ENCODE results near the gene SLX4IP.

DNA sequence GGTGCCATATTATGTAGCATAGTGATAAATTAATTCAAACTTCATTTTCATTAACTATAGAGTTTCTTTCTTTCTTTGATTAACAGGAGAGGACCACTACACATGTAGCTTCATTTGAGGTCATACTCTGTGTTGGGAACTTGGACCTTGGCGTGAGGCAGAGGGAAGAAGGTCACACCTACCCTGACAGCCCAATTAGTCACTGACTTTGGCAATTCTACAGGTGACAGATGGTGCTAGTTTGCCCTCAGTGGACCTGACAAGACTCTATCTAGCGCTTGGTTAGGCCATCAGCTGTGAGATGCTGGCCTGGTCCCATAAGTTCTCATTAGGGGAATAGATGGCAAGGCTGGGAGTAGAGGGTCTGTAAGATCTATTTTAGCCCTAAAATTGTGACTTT, 14.2 kb downstream of the SLX4IP start:
- TF ChIP-seq POLR2A (IDR thresholded peaks at IDR 0.05; ENCODE audit: insufficient read depth in 1 of 2, low read depth in 2 of 2, low read length in 2 of 2) (no peak), ZNF790 (CRISPR knock-in tag; IDR thresholded peaks at IDR 0.05; ENCODE audit: borderline replicate concordance) (no peak), RBM39 (IDR thresholded peaks at IDR 0.05; ENCODE audit: low read depth, low read length, poor library complexity, severe bottlenecking) (no peak)
- TF ChIP-seq, protein P1, sequence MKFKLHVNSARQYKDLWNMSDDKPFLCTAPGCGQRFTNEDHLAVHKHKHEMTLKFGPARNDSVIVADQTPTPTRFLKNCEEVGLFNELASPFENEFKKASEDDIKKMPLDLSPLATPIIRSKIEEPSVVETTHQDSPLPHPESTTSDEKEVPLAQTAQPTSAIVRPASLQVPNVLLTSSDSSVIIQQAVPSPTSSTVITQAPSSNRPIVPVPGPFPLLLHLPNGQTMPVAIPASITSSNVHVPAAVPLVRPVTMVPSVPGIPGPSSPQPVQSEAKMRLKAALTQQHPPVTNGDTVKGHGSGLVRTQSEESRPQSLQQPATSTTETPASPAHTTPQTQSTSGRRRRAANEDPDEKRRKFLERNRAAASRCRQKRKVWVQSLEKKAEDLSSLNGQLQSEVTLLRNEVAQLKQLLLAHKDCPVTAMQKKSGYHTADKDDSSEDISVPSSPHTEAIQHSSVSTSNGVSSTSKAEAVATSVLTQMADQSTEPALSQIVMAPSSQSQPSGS (CRISPR knock-in tag; IDR thresholded peaks at IDR 0.05) = no peak
